Tibial artery (tissue), 4 donors: Measurements from ENCODE around the gene PAK4.
"Not testable (repeated sequence)": the region's sequence is repeated elsewhere in the genome, so short reads cannot be mapped to it uniquely, and the experiment has no call there.

Experiments used
- DNase-seq, 2 donors: peaks; one replicate each; pipeline ENCODE4 v3.0.0-alpha.2; 2019
- H3K27ac ChIP-seq, 2 donors: fragments of 200-600 bp; sonication (generic) in 1 of 2; 1 replicate in 1 of 2; 2 replicates in 1 of 2; pipeline ENCODE4 v1.5.1; 2018 to 2019; ENCODE audit warnings: mild to moderate bottlenecking in 1 of 2
- H3K27me3 ChIP-seq, 2 donors: fragments of 200-600 bp; sonication (generic) in 1 of 2; one replicate each; pipeline versions ENCODE4 v1.5.1 to v1.6.0; 2016 to 2019
- H3K36me3 ChIP-seq, 3 donors: fragments of 200-600 bp; sonication (generic) in 2 of 3; one replicate each; pipeline ENCODE4 v1.5.1; 2016 to 2019; ENCODE audit warnings: mild to moderate bottlenecking in 2 of 3
- H3K4me1 ChIP-seq, 4 donors: fragments of 200-600 bp; sonication (generic) in 2 of 4; 1 replicate in 3 of 4; 2 replicates in 1 of 4; pipeline ENCODE4 v1.5.1; 2016 to 2019
- H3K4me3 ChIP-seq, 2 donors: fragments of 200-600 bp; sonication (generic) in 1 of 2; 1 replicate in 1 of 2; 2 replicates in 1 of 2; pipeline ENCODE4 v1.5.1; 2018 to 2019; ENCODE audit warnings: mild to moderate bottlenecking in 2 of 2
- H3K9me3 ChIP-seq, 3 donors: fragments of 200-600 bp; sonication (generic) in 1 of 3; one replicate each; pipeline ENCODE4 v1.5.1; 2016 to 2019
- intact Hi-C: fragments of 100-400 bp; cut with DNase I; formaldehyde crosslinking; loops from one replicate; pipeline ENCODE4 v1.15.0; 2023; ENCODE audit warnings: low total_unique reads
- TF ChIP-seq, protein P1 (sequence below), 2 experiments: fragments of 200-600 bp in 1 of 2; fragments of 450-650 bp in 1 of 2; IDR thresholded peaks; one replicate each; pipeline ENCODE4 v1.5.1; 2017 to 2019; ENCODE audit warnings: antibody characterized with exemption in 2 of 2, mild to moderate bottlenecking in 1 of 2, moderate library complexity in 1 of 2

The PAK4 gene

DNA sequence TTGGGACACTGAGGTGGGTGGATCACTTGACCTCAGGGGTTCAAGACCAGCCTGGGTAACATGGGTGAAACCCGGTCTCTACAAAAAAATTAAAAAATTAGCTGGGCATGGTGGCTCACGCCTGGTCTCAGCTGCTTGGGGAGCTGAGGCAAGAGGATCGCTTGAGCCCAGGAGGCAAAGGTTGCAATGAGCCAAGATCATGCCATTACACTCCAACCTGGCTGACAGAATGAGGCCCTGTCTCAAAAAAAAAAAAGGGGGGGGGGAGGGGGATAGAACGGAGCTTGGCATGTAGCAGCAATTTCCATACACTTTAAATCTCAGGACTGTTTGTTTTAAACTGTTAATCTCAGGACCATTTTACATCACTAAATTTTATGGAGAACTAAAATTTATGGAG lies 39.2 kb upstream of the PAK4 start:
- H3K9me3 ChIP-seq = no peaks in the 10 kb centered on the region
- no peak for DNase-seq
- H3K4me3 ChIP-seq = no peak overlapping the region
- intact Hi-C loops = no loop called here
- no peak overlapping the region for H3K27ac ChIP-seq
- no peaks in the 10 kb centered on the region for H3K36me3 ChIP-seq
- TF ChIP-seq, protein P1, sequence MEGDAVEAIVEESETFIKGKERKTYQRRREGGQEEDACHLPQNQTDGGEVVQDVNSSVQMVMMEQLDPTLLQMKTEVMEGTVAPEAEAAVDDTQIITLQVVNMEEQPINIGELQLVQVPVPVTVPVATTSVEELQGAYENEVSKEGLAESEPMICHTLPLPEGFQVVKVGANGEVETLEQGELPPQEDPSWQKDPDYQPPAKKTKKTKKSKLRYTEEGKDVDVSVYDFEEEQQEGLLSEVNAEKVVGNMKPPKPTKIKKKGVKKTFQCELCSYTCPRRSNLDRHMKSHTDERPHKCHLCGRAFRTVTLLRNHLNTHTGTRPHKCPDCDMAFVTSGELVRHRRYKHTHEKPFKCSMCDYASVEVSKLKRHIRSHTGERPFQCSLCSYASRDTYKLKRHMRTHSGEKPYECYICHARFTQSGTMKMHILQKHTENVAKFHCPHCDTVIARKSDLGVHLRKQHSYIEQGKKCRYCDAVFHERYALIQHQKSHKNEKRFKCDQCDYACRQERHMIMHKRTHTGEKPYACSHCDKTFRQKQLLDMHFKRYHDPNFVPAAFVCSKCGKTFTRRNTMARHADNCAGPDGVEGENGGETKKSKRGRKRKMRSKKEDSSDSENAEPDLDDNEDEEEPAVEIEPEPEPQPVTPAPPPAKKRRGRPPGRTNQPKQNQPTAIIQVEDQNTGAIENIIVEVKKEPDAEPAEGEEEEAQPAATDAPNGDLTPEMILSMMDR (IDR thresholded peaks at IDR 0.05) = no peak
- peaks cover 0 to 64% of the 10 kb centered on the region in 2 donors for H3K27me3 ChIP-seq
- peaks cover 0 to 15% (median 9%) of the 10 kb centered on the region in 4 donors for H3K4me1 ChIP-seq

DNA sequence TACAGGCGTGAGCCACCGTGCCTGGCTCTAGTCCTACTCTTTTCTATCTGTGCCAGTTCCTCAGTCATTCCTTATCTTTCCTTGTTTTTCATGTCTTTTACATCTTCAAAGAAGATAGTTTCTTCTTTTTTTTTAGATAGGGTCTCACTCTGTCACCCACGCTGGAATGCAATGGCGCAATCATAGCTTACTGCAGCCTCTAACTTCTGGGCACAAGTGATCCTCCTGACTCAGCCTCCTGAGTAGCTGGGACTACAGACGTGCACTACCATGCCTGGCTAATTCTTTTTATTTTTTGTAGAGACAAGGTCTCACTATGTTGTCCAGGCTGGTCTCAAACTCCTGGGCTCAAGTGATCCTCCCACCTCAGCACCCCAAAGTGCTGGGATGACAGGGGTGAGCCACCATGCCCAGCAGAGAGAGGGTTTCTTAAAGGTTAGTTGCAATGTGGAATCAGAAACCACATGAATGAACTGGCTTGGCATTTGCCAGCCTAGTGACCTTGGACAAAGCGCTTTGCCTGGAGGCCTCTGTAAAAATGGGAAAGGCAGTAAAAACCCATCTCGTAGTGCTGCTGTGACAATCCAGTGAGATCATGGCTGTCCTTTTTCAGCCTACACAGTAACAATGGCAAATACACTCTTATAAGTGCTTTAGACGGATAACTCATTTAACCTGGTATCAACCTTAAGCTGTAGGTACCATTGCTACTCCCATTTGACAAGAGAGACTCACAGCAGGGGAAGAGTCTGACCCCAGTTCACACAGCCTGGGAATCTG lies 37.5 kb upstream of the PAK4 start:
- Histone ChIP-seq H3K4me3 (no peak overlapping the region), H3K27ac (no peak overlapping the region), H3K4me1 (peaks cover 0 to 15% (median 9%) of the 10 kb centered on the region in 4 donors), H3K9me3 (no peaks in the 10 kb centered on the region), H3K27me3 (peaks cover 0 to 49% of the 10 kb centered on the region in 2 donors), H3K36me3 (no peaks in the 10 kb centered on the region)
- TF ChIP-seq, protein P1 (IDR thresholded peaks at IDR 0.05) = no peak
- intact Hi-C loops = no loop called here
- no peak for DNase-seq

DNA sequence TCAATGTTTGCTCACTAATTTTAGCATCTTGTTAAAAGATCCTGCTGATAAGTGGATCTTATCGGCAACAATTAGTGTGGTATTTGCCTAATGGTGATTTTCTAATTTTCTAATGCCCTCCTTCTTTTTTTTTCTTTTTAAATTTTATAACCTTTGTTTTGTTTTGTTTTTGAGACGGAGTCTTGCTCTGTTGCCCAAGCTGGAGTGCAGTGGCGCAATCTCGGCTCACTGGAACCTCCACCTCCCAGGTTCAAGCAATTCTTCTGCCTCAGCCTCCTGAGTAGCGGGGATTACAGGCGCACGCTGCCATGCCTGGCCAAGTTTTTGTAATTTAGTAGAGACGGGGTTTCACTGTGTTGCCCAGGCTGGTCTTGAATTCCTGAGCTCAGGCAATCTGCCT lies 35.6 kb upstream of the PAK4 start:
- intact Hi-C loops, H3K36me3 ChIP-seq, H3K4me1 ChIP-seq, DNase-seq, H3K4me3 ChIP-seq, H3K9me3 ChIP-seq, H3K27ac ChIP-seq: not testable (repeated sequence)
- H3K27me3 ChIP-seq = peaks cover 0 to 45% of the 10 kb centered on the region in 2 donors

DNA sequence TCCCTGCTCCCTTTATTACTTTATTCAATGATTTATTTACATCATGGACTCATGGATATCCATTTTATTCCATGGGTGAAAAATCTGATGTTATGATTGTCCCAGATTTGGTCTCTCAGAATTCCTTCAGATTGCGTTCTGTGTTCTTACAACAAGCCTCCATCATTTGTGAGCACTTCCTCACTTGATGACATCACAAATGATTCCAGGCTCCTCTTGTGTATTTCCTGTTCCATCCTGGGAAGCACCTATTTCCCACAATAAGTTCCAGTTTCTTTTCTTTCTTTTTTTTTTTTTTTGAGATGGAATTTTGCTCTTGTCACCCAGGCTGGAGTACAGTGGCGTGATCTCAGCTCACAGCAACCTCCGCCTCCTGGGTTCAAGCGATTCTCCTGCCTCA lies 34.7 kb upstream of the PAK4 start:
- Histone ChIP-seq H3K9me3 (no peaks in the 10 kb centered on the region), H3K27me3 (peaks cover 0 to 45% of the 10 kb centered on the region in 2 donors), H3K36me3 (no peaks in the 10 kb centered on the region), H3K4me3 (no peak overlapping the region), H3K27ac (no peak overlapping the region), H3K4me1 (no peaks in the 10 kb centered on the region)
- DNase-seq = no peak
- intact Hi-C loops = no loop called here
- TF ChIP-seq, protein P1 (IDR thresholded peaks at IDR 0.05) = no peak

DNA sequence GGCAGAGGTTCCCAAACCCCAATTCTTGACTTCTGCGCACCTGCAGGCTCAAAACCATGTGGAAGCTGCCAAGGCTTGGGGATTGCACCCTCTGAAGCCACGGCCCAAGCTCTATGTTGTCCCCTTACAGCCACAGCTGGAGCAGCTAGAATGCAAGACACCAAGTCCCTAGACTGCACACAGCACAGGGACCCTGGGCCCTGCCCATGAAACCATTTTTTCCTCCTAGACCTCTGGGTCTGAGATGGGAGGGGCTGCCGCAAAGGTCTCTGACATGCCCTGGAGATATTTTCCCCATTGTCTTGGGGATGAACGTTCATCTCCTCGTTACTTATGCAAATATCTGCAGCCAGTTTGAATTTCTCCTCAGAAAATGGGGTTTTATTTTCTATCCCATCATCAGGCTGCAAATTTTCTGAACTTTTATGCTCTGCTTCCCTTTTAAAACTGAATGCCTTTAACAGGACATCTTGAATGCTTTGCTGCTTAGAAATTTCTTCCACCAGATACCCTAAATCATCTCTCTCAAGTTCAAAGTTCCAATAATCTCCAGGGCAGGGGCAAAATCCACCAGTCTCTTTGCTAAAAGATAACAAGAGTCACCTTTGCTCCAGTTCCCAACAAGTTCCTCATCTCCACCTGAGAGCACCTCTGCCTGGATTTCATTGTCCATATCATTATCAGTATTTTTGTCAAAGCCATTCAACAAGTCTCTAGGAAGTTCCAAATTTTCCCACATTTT lies 29.6 kb upstream of the PAK4 start:
- DNase-seq, intact Hi-C loops, H3K27ac ChIP-seq, H3K4me1 ChIP-seq, H3K9me3 ChIP-seq, H3K36me3 ChIP-seq, H3K4me3 ChIP-seq: not testable (repeated sequence)
- peaks cover 0 to 60% of the 10 kb centered on the region in 2 donors for H3K27me3 ChIP-seq

DNA sequence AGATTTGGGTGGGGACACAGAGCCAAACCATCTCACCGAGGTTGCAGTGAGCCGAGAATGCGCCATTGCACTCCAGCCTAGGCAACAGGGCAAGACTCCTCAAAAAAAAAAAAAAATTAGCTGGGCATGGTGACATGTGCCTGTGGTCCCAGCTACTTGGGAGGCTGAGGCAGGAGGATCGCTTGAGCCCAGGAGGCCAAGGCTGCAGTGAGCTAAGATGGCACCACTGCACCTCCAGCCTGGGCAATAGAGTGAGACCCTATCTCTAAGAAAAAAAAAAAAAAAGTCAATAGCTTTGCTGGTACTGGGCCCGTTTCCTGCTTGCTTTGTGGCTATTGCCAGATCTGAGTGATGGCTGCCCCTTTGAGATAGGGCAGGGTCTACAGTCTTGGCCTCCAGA lies 28.3 kb upstream of the PAK4 start:
- peaks cover 0 to 65% of the 10 kb centered on the region in 2 donors for H3K27me3 ChIP-seq

More for the DNA sequence above, 28.3 kb upstream of the PAK4 start:
- no peak for DNase-seq
- Histone ChIP-seq H3K27ac (no peak overlapping the region), H3K4me3 (no peak overlapping the region), H3K36me3 (no peaks in the 10 kb centered on the region), H3K4me1 (no peaks in the 10 kb centered on the region), H3K9me3 (no peaks in the 10 kb centered on the region)
- TF ChIP-seq, protein P1 (IDR thresholded peaks at IDR 0.05) = no peak
- intact Hi-C loops = no loop called here
